Measurements from ENCODE around the gene YBEY.

YBEY gene

GRCh38 chr21:46264046-46264689, 22.0 kb upstream of the YBEY start:
- in situ Hi-C loops (cut with HindIII; ENCODE audit: low sequenced_read_pairs), result no loop called here
- no peak overlapping the region for H3K4me3 ChIP-seq (ENCODE audit: low read depth, low read length)
- TF ChIP-seq CTCF (IDR thresholded peaks at IDR 0.05; ENCODE audit: low read depth, low read length), result no peak
- no peak for DNase-seq (ENCODE audit: low read depth, low spot score)

GRCh38 chr21:46264690-46265144, 21.4 kb upstream of the YBEY start:
- DNase-seq (ENCODE audit: low read depth, low spot score), result no peak
- in situ Hi-C loops (cut with HindIII; ENCODE audit: low sequenced_read_pairs), result no loop called here
- no peak overlapping the region for H3K4me3 ChIP-seq (ENCODE audit: low read depth, low read length)
- TF ChIP-seq CTCF (IDR thresholded peaks at IDR 0.05; ENCODE audit: low read depth, low read length), result no peak

- no peak for TF ChIP-seq CTCF (IDR thresholded peaks at IDR 0.05; ENCODE audit: low read depth, low read length)
- no peak for DNase-seq (ENCODE audit: low read depth, low spot score)
- H3K4me3 ChIP-seq (ENCODE audit: low read depth, low read length), result no peak overlapping the region
- in situ Hi-C loops (cut with HindIII; ENCODE audit: low sequenced_read_pairs), result no loop called here
Measured at GRCh38 chr21:46265736-46266525, 20.2 kb upstream of the YBEY start.

- H3K4me3 ChIP-seq (ENCODE audit: low read depth, low read length), result no peak overlapping the region
- TF ChIP-seq CTCF (IDR thresholded peaks at IDR 0.05; ENCODE audit: low read depth, low read length), result no peak
- DNase-seq (ENCODE audit: low read depth, low spot score), result no peak
- in situ Hi-C loops (cut with HindIII; ENCODE audit: low sequenced_read_pairs), result no loop called here
Measured at GRCh38 chr21:46266946-46267345, 19.2 kb upstream of the YBEY start.

GRCh38 chr21:46268371-46268770, 17.8 kb upstream of the YBEY start:
- in situ Hi-C loops (cut with HindIII; ENCODE audit: low sequenced_read_pairs), result no loop called here

GRCh38 chr21:46269466-46269865, 16.7 kb upstream of the YBEY start:
- no peak for TF ChIP-seq CTCF (IDR thresholded peaks at IDR 0.05; ENCODE audit: low read depth, low read length)
- in situ Hi-C loops (cut with HindIII; ENCODE audit: low sequenced_read_pairs), result no loop called here
- DNase-seq (ENCODE audit: low read depth, low spot score), result no peak
- H3K4me3 ChIP-seq (ENCODE audit: low read depth, low read length), result no peak overlapping the region

More at GRCh38 chr21:46268371-46268770, 17.8 kb upstream of the YBEY start:
- no peak overlapping the region for H3K4me3 ChIP-seq (ENCODE audit: low read depth, low read length)
- DNase-seq (ENCODE audit: low read depth, low spot score), result no peak
- no peak for TF ChIP-seq CTCF (IDR thresholded peaks at IDR 0.05; ENCODE audit: low read depth, low read length)
